ENCODE results near the gene TRAPPC2. TPM values are rescaled to one million over a fixed set of nuclear protein-coding genes. Genes with fewer than 3 reads are reported as not detected.
A peak's percentile ranks its signal among the peaks of the same experiment; 100 is the strongest.

TRAPPC2 gene
- total and polyA plus RNA-seq, 9 of the 15 experiments (the other 6 are each of a cell fraction or from before 2014, with no cell fraction given) = 10.3 to 30.6 (median 18.6) TPM

GRCh38 chrX:13688958-13689740, 45.3 kb downstream of the TRAPPC2 start, which contains the start of gene RAB9A (continued):
- TF ChIP-seq ZMIZ1 (IDR thresholded peaks at IDR 0.05; ENCODE audit: low read depth in 2 of 2, low read length in 2 of 2) (no peak), HNRNPL (IDR thresholded peaks at IDR 0.05; ENCODE audit: low read depth, low read length) (no peak), CTBP1 (IDR thresholded peaks at IDR 0.05; ENCODE audit: borderline replicate concordance) (no peak), KLF6 (CRISPR knock-in tag; IDR thresholded peaks at IDR 0.05; ENCODE audit: borderline replicate concordance) (no peak), HMG20A (CRISPR knock-in tag; conservative IDR thresholded peaks at IDR 0.05) (no peak), REST (IDR thresholded peaks at IDR 0.05; ENCODE audit: borderline replicate concordance) (no peak), REST (CRISPR knock-in tag; IDR thresholded peaks at IDR 0.05; ENCODE audit: low read depth) (no peak), HIVEP1 (CRISPR knock-in tag; IDR thresholded peaks at IDR 0.05) (no peak), MYC (IDR thresholded peaks at IDR 0.05; ENCODE audit: low read depth, low read length) (0 out of 2 replicates have a peak, but pooled peaks have one; percentile 14), MYC (CRISPR knock-in tag; IDR thresholded peaks at IDR 0.05; ENCODE audit: borderline replicate concordance, low read depth) (no peak), ZNF75A (CRISPR knock-in tag; IDR thresholded peaks at IDR 0.05) (no peak), GTF2F1 (IDR thresholded peaks at IDR 0.05; ENCODE audit: low read depth, low read length) (no peak), MXD1 (CRISPR knock-in tag; IDR thresholded peaks at IDR 0.05; ENCODE audit: borderline replicate concordance, poor library complexity, severe bottlenecking) (no peak), EGR1 (conservative IDR thresholded peaks at IDR 0.05) (peak; percentile 83), RBFOX2 (IDR thresholded peaks at IDR 0.05; ENCODE audit: low read depth, low read length) (peak; percentile 89)

All from K562 (cell line).